Lung (tissue), 12 donors: ENCODE measurements around the gene CCNL1. TPM values are rescaled to one million over a fixed set of nuclear protein-coding genes. Genes with fewer than 3 reads are reported as not detected.

Experiments used
- ATAC-seq: fragments of 200-7000 bp; cut with Tn5 transposase; one replicate; pipeline ENCODE4 v1.9.1; 2020; ENCODE audit warnings: moderate number of reproducible peaks; ENCODE audit not compliant: insufficient read depth, low FRiP score
- DNase-seq, 3 donors: peaks; one replicate each; pipeline ENCODE4 v3.0.0-alpha.2; 2013 to 2017
- H3K27ac ChIP-seq, 2 donors: one replicate each; pipeline ENCODE4 v1.5.1; 2013; ENCODE audit warnings: mild to moderate bottlenecking in 2 of 2, moderate library complexity in 2 of 2, control low read depth in 1 of 2, inconsistent platforms in 1 of 2, low read depth in 1 of 2, low read length in 1 of 2
- H3K27me3 ChIP-seq, 3 donors: one replicate each; pipeline ENCODE4 v1.5.1; 2013; ENCODE audit warnings: low read length in 2 of 3; ENCODE audit not compliant: control insufficient read depth in 3 of 3, insufficient read depth in 3 of 3
- H3K36me3 ChIP-seq, 4 donors: one replicate each; pipeline ENCODE4 v1.5.1; 2013; ENCODE audit warnings: low read length in 4 of 4, mild to moderate bottlenecking in 1 of 4, moderate library complexity in 1 of 4; ENCODE audit not compliant: control insufficient read depth in 4 of 4, insufficient read depth in 4 of 4
- H3K4me1 ChIP-seq, 5 donors: one replicate each; pipeline ENCODE4 v1.5.1; 2013; ENCODE audit warnings: low read length in 5 of 5, mild to moderate bottlenecking in 2 of 5, moderate library complexity in 1 of 5; ENCODE audit not compliant: control insufficient read depth in 5 of 5, insufficient read depth in 5 of 5
- H3K4me3 ChIP-seq: one replicate; pipeline ENCODE4 v1.5.1; 2013; ENCODE audit warnings: mild to moderate bottlenecking, control low read depth, moderate library complexity
- H3K9ac ChIP-seq, 2 donors: one replicate each; pipeline ENCODE4 v1.5.1; 2013; ENCODE audit warnings: low read length in 2 of 2, control low read depth in 1 of 2; ENCODE audit not compliant: insufficient read depth in 1 of 2
- H3K9me3 ChIP-seq, 4 donors: one replicate each; pipeline ENCODE4 v1.5.1; 2013; ENCODE audit warnings: low read length in 3 of 4, mild to moderate bottlenecking in 1 of 4, moderate library complexity in 1 of 4; ENCODE audit not compliant: control insufficient read depth in 4 of 4, insufficient read depth in 3 of 4
- WGBS, 2 donors: extraction: QIAGEN DNeasy Blood & Tissue Kit; methylation state at CpG; one replicate each; pipeline ENCODE4 v1.1.7; 2013; 5-methylcytosine and 5-hydroxymethylcytosine counted together
- polyA plus RNA-seq, 2 donors: library from polyadenylated mRNA; stranded (reverse); fragments of 200-250 nt; gene quantifications; one replicate each; pipeline ENCODE4 v1.2.1, GENCODE V29; 2013
- total RNA-seq, 2 donors: library from RNA; depleted of rRNA in 1 of 2; stranded (reverse); fragments of >200 nt in 1 of 2; gene quantifications; one replicate each; pipeline ENCODE4 v1.2.1, GENCODE V29; 2014 to 2021
- TF ChIP-seq, protein P1 (sequence below): IDR thresholded peaks from 2 replicates; pipeline ENCODE4 v1.5.1; 2012; ENCODE audit warnings: mild to moderate bottlenecking; ENCODE audit errors: control extremely low read depth, extremely low read depth
- donor health status: control.
- donor health status: control.
- donor health status: Bipolar disorder and iron deficiency.
- donor health status: healthy.
- donor health status: DM: yes; HTN: yes; CAD: no.

The CCNL1 gene
- total and polyA plus RNA-seq, 4 donors, result 91.1 to 383 (median 110) TPM

DNA sequence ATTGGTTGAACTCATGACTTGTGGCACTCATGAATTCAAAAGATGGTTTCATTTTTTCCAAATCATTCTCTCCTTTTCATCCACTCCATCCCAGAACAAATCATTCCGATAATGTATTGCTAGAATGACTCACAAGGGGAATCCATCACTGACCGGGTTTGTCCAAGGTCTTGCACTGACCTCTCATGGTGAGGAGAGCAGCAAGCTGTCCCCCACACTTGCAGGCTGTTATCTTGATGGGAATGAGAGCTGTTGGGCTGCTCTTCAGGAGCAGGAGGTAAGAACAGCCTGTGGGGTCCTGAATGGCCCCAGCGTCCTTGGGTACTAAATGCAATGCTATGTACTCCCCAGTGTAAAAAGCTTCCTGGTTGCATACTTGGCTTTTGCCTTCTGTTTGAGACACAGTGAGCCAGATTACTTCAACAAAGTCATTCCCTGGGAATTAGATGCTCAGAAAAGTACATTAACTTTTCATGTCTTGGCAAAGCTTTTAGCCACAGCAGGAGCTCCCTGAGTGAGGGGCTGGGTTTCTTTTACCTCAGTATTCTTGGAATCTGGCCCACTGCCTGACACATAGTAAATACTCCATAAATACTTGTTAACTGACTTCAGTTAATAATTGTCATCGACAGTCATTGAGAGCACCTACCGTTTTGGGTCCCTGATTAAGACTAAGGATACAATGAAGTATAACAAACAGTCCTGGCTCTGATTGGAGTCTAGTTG, 24.1 kb downstream of the CCNL1 start:
- WGBS, 2 donors, result 60 to 81% methylated on average over 5 of the region's 5 CpGs
- H3K27ac ChIP-seq, result peak overlapping the region in 1 of 2 donors; percentile 34
- no peaks in the 10 kb centered on the region for H3K9me3 ChIP-seq
- H3K9ac ChIP-seq, result no peak overlapping the region
- DNase-seq (peak in 1 of 3 donors; percentile 68), ATAC-seq (peak; percentile 22)
- TF ChIP-seq, protein P1, sequence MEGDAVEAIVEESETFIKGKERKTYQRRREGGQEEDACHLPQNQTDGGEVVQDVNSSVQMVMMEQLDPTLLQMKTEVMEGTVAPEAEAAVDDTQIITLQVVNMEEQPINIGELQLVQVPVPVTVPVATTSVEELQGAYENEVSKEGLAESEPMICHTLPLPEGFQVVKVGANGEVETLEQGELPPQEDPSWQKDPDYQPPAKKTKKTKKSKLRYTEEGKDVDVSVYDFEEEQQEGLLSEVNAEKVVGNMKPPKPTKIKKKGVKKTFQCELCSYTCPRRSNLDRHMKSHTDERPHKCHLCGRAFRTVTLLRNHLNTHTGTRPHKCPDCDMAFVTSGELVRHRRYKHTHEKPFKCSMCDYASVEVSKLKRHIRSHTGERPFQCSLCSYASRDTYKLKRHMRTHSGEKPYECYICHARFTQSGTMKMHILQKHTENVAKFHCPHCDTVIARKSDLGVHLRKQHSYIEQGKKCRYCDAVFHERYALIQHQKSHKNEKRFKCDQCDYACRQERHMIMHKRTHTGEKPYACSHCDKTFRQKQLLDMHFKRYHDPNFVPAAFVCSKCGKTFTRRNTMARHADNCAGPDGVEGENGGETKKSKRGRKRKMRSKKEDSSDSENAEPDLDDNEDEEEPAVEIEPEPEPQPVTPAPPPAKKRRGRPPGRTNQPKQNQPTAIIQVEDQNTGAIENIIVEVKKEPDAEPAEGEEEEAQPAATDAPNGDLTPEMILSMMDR, result no peak
- H3K4me1 ChIP-seq, result peaks cover 0 to 8% (median 6%) of the 10 kb centered on the region in 5 donors
- no peak overlapping the region for H3K4me3 ChIP-seq
- H3K27me3 ChIP-seq, result no peaks in the 10 kb centered on the region
- peaks cover 0 to 6% (median 0%) of the 10 kb centered on the region in 4 donors for H3K36me3 ChIP-seq

DNA sequence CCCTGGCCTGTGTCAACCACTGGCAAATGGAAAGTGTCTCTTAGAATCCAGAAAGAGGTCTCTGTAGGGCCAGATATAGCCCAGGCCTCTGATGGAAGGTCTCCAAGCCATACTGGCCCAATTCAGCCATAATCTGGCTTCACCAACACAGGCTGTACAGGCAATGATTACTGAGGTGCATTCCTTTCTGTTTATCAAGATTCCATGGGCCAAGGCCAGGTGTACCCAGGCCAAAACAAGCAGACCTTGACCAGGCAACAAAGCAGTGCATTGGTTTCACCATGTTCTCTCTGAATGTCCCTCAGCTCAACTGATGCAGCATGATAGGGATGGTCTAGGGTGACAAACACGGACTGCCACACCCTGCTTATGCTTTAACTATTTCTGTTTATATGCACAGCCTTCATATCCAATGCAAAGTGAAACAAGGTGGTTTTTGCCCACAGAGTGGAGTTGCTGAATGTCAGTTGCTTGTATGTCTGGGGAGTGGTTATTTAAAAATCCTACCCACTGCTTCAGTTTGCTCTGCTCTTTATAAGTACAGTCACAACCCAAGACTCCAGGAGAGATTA, 25.2 kb downstream of the CCNL1 start:
- Histone ChIP-seq H3K9ac (no peak overlapping the region), H3K4me3 (no peak overlapping the region), H3K9me3 (no peaks in the 10 kb centered on the region), H3K4me1 (peaks cover 0 to 16% (median 7%) of the 10 kb centered on the region in 5 donors), H3K27ac (peak overlapping the region in 1 of 2 donors; percentile 38), H3K27me3 (no peaks in the 10 kb centered on the region), H3K36me3 (peaks cover 0 to 6% (median 0%) of the 10 kb centered on the region in 4 donors)
- TF ChIP-seq, protein P1, result no peak
- no peak for ATAC-seq
- no peak for DNase-seq
- WGBS, 2 donors, result 63 to 80% methylated on average over 1 of the region's 1 CpG

DNA sequence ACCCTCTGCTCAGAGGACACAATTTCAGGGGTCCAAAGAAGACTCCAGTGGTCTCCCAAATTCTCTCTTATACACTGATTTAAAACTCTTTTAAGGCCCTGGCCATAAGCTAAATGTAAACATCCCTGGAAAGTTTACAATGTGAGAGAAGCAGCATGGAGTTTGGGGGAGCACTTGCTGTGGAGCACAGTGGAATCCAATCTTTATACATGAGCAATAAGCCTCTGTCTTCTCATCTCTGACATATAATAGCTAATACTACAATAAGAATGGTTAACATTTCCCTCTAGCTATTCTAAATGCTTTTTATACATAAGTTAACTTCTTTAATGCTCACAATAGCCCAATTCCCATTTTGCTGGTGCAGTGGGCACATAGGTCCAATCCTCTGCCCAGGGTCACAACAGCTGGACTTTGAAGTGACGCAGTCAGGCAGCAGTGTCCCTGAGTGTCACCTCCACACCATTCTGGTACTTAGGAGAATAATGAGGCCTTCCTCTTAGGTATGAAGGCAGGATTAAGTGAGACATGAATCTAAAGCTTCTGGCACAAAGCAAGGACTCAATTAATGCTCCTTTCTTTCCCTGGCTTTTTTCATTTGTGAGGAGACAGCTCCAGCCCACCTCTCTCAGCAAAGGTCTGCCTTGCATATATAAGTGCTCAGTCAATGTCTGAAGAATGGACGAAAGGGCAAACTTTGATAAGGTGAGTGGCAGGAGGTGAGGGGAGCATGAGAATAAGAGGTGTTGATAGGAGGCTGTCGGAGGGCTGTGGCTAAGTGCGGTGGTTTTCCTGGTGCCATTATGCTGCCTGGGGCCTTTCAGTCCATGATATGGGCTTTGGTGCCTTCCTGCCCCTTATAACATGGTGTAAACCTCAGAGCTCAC, 26.3 kb downstream of the CCNL1 start:
- Histone ChIP-seq H3K9me3 (no peaks in the 10 kb centered on the region), H3K36me3 (peaks cover 0 to 4% (median 0%) of the 10 kb centered on the region in 4 donors), H3K27ac (peak overlapping the region in 1 of 2 donors; percentile 38), H3K9ac (no peak overlapping the region), H3K27me3 (no peaks in the 10 kb centered on the region), H3K4me1 (peaks cover 0 to 21% (median 7%) of the 10 kb centered on the region in 5 donors), H3K4me3 (no peak overlapping the region)
- 80 to 89% methylated on average over 4 of the region's 4 CpGs for WGBS, 2 donors
- DNase-seq (no peak), ATAC-seq (no peak)
- TF ChIP-seq, protein P1, result no peak
